ENCODE data around the gene IL5RA.

Gene IL5RA

GRCh38 chr3:3109407-3110298 is 521 bp downstream of the IL5RA start:
- DNase-seq (ENCODE audit: low read depth, low spot score), result no peak

GRCh38 chr3:3107858-3108257 is 2.3 kb downstream of the IL5RA start:
- H3K27ac ChIP-seq, result no peak overlapping the region
- DNase-seq (ENCODE audit: low read depth, low spot score), result no peak

More at GRCh38 chr3:3109407-3110298, 521 bp downstream of the IL5RA start:
- no peak overlapping the region for H3K27ac ChIP-seq

GRCh38 chr3:3107181-3107580 is 3.0 kb downstream of the IL5RA start:
- H3K27ac ChIP-seq, result no peak overlapping the region

GRCh38 chr3:3105815-3106214 is 4.4 kb downstream of the IL5RA start:
- H3K27ac ChIP-seq, result no peak overlapping the region
- DNase-seq (ENCODE audit: low read depth, low spot score), result no peak

More at GRCh38 chr3:3107181-3107580, 3.0 kb downstream of the IL5RA start:
- DNase-seq (ENCODE audit: low read depth, low spot score), result no peak

- no peak for DNase-seq (ENCODE audit: low read depth, low spot score)
- H3K27ac ChIP-seq, result no peak overlapping the region
Measured at GRCh38 chr3:3105246-3105645, 4.9 kb downstream of the IL5RA start.

GRCh38 chr3:3102751-3103150 is 7.4 kb downstream of the IL5RA start:
- DNase-seq (ENCODE audit: low read depth, low spot score), result no peak
- H3K27ac ChIP-seq, result no peak overlapping the region

- no peak for DNase-seq (ENCODE audit: low read depth, low spot score)
- no peak overlapping the region for H3K27ac ChIP-seq
Measured at GRCh38 chr3:3101660-3102458, 8.3 kb downstream of the IL5RA start.

- DNase-seq (ENCODE audit: low read depth, low spot score), result no peak
- no peak overlapping the region for H3K27ac ChIP-seq
Measured at GRCh38 chr3:3097958-3098357, 12.2 kb downstream of the IL5RA start.

GRCh38 chr3:3089017-3089416 is 21.2 kb downstream of the IL5RA start:
- no peak overlapping the region for H3K27ac ChIP-seq
- DNase-seq (ENCODE audit: low read depth, low spot score), result no peak

- DNase-seq (ENCODE audit: low read depth, low spot score), result no peak
- H3K27ac ChIP-seq, result no peak overlapping the region
Measured at GRCh38 chr3:3087716-3088465, 22.3 kb downstream of the IL5RA start.

- DNase-seq (ENCODE audit: low read depth, low spot score), result no peak
- H3K27ac ChIP-seq, result no peak overlapping the region
Measured at GRCh38 chr3:3087279-3087678, 22.9 kb downstream of the IL5RA start.

GRCh38 chr3:3086239-3086638 is 23.9 kb downstream of the IL5RA start:
- H3K27ac ChIP-seq, result no peak overlapping the region
- DNase-seq (ENCODE audit: low read depth, low spot score), result no peak

- no peak overlapping the region for H3K27ac ChIP-seq
Measured at GRCh38 chr3:3085782-3086181, 24.4 kb downstream of the IL5RA start.

GRCh38 chr3:3084890-3085289 is 25.3 kb downstream of the IL5RA start:
- H3K27ac ChIP-seq, result no peak overlapping the region
- DNase-seq (ENCODE audit: low read depth, low spot score), result no peak

More at GRCh38 chr3:3085782-3086181, 24.4 kb downstream of the IL5RA start:
- no peak for DNase-seq (ENCODE audit: low read depth, low spot score)

- no peak overlapping the region for H3K27ac ChIP-seq
Measured at GRCh38 chr3:3082234-3082924, 27.8 kb downstream of the IL5RA start.

GRCh38 chr3:3081381-3082233 is 28.6 kb downstream of the IL5RA start:
- DNase-seq (ENCODE audit: low read depth, low spot score), result no peak
- no peak overlapping the region for H3K27ac ChIP-seq

More at GRCh38 chr3:3082234-3082924, 27.8 kb downstream of the IL5RA start:
- DNase-seq (ENCODE audit: low read depth, low spot score), result no peak

- no peak for DNase-seq (ENCODE audit: low read depth, low spot score)
- no peak overlapping the region for H3K27ac ChIP-seq
Measured at GRCh38 chr3:3080309-3080708, 29.9 kb downstream of the IL5RA start.

- H3K27ac ChIP-seq, result no peak overlapping the region
- no peak for DNase-seq (ENCODE audit: low read depth, low spot score)
Measured at GRCh38 chr3:3074551-3075257, 35.5 kb downstream of the IL5RA start.
